ENCODE data around the gene DDTL. TPM values are rescaled to one million over a fixed set of nuclear protein-coding genes. Genes with fewer than 3 reads are reported as not detected.

The DDTL gene
- total and polyA plus RNA-seq, 2 of the 8 experiments (the other 6 are each of a cell fraction or from before 2014, with no cell fraction given): 2.1 to 3.1 TPM

DNA sequence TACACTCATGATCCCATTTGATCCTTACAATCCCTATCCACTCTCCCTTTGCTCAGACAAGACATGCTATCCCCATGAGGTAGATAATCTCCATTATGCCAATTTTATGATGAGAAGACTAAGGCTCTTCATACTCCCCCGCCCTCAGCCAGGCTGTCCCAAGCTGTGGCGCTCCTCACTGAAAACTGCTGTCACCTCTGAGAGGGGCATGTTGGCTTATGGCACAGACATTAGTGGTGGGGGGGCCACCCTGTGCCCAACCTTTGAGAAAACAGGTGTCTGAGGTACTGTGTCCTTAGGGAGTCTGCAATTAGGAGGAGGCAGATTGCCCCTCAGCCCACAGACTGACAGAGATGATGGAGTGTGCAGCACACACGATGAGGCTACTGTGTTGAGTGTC, 2.4 kb downstream of the DDTL start:
- Histone ChIP-seq H3K4me1 (replicated peaks in 1 of 4; ENCODE audit: control insufficient read depth in 3 of 4, insufficient read depth in 4 of 4, low read length in 3 of 4) (no peaks in the 10 kb centered on the region), H2AK5ac (ENCODE audit: low read depth, low read length) (no peak overlapping the region), H3K23me2 (ENCODE audit: low read depth, low read length) (peaks cover 6% of the 10 kb centered on the region; the same call in 1 of the 2 replicates), H2BK120ac (replicated peaks; ENCODE audit: low read depth, low read length) (no peak overlapping the region), H3K79me1 (ENCODE audit: low read depth, low read length) (peaks cover 6% of the 10 kb centered on the region; the same call in 1 of the 2 replicates), H4K20me1 (replicated peaks in 1 of 2; ENCODE audit: control insufficient read depth in 1 of 2, insufficient read depth in 2 of 2, low read length in 2 of 2) (peaks cover 9 to 18% of the 10 kb centered on the region in 2 experiments), H2BK20ac (ENCODE audit: low read length) (no peak overlapping the region), H4K91ac (replicated peaks; ENCODE audit: insufficient read length, low read length) (no peak overlapping the region), H3K14ac (ENCODE audit: insufficient read length) (no peak overlapping the region), H2BK12ac (ENCODE audit: low read depth, low read length) (no peak overlapping the region), H3K27ac (ENCODE audit: low read depth, low read length) (no peak overlapping the region), H3K4ac (replicated peaks; ENCODE audit: insufficient read length, low read depth, low read length) (no peak overlapping the region), H3K4me3 (ENCODE audit: extremely low read depth in 1 of 4, insufficient read depth in 2 of 4, low read depth in 3 of 4, low read length in 4 of 4) (no peak overlapping the region), H4K5ac (ENCODE audit: insufficient read length, low read depth, low read length) (no peak overlapping the region), H4K8ac (ENCODE audit: extremely low read depth, insufficient read depth, low read length) (no peak overlapping the region), H2BK15ac (ENCODE audit: low read length) (no peak overlapping the region), H3K4me2 (ENCODE audit: insufficient read depth in 1 of 2, low read depth in 2 of 2, low read length in 2 of 2) (no peak overlapping the region), H3K79me2 (ENCODE audit: control insufficient read depth in 1 of 2, insufficient read depth in 2 of 2, low read length in 2 of 2) (peaks cover 0 to 11% of the 10 kb centered on the region in 2 experiments; a peak in 1 of 4 replicates), H3K9me3 (ENCODE audit: insufficient read depth in 2 of 2, low read depth in 1 of 2, low read length in 1 of 2) (no peaks in the 10 kb centered on the region), H2AFZ (ENCODE audit: low read length) (no peak overlapping the region), H3K36me3 (ENCODE audit: control insufficient read depth in 2 of 4, insufficient read depth in 4 of 4, low read length in 3 of 4) (peaks cover 5 to 26% (median 17%) of the 10 kb centered on the region in 4 experiments; a peak in 7 of 8 replicates), H2BK5ac (ENCODE audit: low read depth, low read length) (no peak overlapping the region), H3K9ac (replicated peaks in 1 of 4; ENCODE audit: extremely low read depth in 1 of 4, low read depth in 3 of 4, low read length in 3 of 4) (no peak overlapping the region), H3K18ac (ENCODE audit: extremely low read depth, low read length) (no peak overlapping the region), H3K27me3 (replicated peaks in 1 of 4; ENCODE audit: control insufficient read depth in 3 of 4, extremely low read depth in 1 of 4, insufficient read depth in 3 of 4, low read length in 3 of 4) (no peaks in the 10 kb centered on the region), H3K56ac (replicated peaks; ENCODE audit: insufficient read length, low read depth, low read length) (no peak overlapping the region), H3K23ac (ENCODE audit: insufficient read length) (no peak overlapping the region)
- TF ChIP-seq SRF (IDR thresholded peaks at IDR 0.05; ENCODE audit: low read depth, low read length): no peak
- 94% methylated on average over 3 of the region's 3 CpGs; no CpG with 5 or more reads in 1 of the 2 experiments for WGBS, 2 experiments (ENCODE audit: extremely low coverage in 1 of 2, insufficient coverage in 1 of 2, insufficient read length in 1 of 2, insufficient replicate concordance in 2 of 2, low coverage in 1 of 2, low lambda C conversion rate in 2 of 2, missing lambda C conversion rate in 1 of 2)
- ChIA-PET POLR2A (ENCODE audit: partially characterized antibody) (no interaction called here), CTCF (ENCODE audit: partially characterized antibody) (no interaction called here)
- DNase-seq (ENCODE audit: low read depth in 1 of 2, low spot score in 2 of 2) (peak in 1 of 2 experiments; percentile 29), FAIRE-seq (no peak)

Measured in H1 (cell line).